Fibroblast of gingiva (primary cell): ENCODE measurements around the gene BHLHA9.
"Not testable (repeated sequence)": the region's sequence is repeated elsewhere in the genome, so short reads cannot be mapped to it uniquely, and the experiment has no call there.

ENCODE experiments used
- DNase-seq: peaks from one replicate; pipeline ENCODE4 v3.0.0-alpha.2; 2011; ENCODE audit warnings: low read depth

The BHLHA9 gene

DNA sequence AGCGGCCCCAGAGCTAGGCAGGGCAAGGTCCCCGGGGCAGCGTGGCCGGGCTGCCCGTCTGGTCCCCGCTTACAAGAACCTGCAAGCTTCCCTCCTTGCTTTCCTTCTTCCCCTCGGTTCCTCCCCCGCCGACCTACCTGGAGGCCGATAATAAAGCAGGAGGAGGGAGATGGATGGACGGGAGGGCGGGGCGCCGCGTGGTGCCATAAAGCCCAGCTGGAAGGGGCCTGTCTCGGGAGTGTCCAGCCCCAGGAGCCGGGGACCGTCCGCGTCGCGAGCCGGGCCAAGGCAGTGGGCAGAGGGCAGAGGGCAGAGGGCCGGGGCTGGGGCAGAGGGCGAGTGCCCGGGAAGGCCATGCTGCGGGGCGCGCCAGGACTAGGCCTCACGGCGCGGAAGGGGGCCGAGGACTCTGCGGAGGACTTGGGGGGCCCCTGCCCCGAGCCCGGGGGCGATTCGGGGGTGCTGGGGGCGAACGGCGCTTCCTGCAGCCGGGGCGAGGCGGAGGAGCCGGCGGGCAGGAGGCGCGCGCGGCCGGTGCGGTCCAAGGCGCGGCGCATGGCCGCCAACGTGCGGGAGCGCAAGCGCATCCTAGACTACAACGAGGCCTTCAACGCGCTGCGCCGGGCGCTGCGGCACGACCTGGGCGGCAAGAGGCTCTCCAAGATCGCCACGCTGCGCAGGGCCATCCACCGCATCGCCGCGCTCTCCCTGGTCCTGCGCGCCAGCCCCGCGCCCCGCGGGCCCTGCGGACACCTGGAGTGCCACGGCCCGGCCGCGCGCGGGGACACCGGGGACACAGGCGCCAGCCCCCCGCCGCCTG lies at the start of gene BHLHA9:
Gene BHLHA9, plus strand, starts transcription at position 235 of the 820 bp plus-strand sequence. Its CDS starts 120 bp downstream, at position 355.
- DNase-seq = no peak

DNA sequence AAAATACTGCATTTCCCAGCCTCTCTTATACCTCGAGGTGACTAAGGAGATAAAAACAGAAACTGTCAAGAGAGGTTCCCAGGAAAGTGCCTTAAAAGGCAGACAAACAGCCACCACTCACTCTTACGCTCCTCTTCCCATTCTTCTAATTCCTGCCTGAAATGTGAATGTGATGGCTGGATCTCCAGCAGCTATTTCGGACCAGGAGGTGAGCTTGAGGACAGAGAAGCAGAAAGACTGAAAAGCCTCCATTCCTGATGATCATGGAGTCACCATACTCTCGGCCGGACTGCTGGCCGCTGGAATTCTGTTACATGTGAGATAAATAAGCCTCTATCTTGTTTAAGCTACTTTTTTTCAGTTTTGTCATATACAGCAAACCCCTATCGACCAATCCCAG lies 49.0 kb upstream of the BHLHA9 start:
- no peak for DNase-seq

DNA sequence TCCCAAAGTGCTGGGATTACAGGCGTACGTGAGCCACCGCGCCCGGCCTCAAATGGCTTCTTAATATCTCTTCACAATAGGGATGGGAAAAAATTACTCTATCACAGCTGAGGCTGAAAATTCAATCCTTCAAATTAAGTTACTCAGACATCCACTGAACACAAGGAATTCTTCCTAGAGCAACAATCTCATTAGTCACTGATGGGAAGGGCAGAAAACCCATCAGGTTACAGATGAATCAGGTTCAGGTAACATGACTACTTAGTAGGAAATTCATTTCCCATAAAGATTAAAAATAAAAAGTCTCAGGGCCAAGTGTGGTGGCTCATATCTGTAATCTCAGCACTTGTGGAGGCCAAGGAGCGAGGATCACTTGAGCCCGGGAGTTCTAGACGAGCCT lies 47.9 kb upstream of the BHLHA9 start:
- no peak for DNase-seq

GRCh38 chr17:1223662-1224061 lies 46.6 kb upstream of the BHLHA9 start:
- DNase-seq = no peak

DNA sequence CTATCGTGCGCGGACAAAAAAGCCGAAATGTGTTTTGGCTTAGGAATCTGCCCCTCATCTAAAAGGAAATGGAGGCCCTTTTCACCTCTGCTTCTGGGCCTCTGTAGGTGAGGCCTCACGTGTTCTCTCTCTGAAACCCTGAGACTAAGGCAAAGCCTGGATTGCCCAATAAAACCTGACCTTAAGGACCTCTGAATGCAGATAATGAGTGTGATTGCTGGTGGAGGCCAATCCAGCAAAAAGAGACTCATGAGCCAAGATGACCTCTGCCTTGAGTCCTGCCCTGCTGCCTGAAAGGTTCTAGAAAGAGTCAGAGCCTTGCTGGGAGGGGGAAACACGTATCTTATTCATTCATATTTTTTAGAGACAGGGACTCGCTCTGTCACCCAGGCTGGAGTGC lies 45.9 kb upstream of the BHLHA9 start:
- DNase-seq = no peak

DNA sequence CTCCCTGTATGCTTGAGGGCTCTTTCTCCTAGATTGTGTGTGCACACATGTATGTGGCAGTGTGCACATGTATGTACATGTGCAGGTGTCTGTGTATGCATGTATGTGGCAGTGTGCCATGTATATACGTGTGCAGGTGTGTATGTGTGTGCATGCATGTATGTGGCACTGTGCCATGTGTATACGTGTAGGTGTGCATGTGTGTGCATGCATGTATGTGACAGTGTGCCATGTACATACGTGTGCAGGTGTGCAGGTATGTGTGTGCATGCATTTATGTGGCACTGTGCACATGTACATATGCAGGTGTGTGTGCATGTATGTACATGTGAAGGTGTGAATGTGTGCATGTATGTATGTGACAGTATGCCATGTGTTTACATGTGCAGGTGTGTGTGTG lies 43.9 kb upstream of the BHLHA9 start:
- DNase-seq = no peak

DNA sequence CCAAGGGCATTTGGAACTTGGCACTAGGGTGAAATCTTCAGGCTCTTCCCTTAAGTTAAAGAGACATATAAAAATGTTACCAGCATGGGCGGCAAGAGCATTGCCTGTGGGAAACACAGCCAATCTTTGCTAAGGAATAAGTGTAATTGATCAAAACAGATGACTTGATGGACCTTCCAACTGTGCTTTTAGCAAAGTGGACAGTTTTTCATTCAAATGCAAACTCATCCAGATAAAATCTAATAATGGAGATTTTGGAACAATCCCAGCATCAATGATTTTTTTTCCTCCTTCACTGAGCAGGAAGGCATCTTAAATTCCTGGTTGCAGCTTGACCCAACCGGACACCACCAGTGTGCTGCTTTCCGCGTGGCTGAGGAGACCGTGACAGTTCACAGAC lies 42.9 kb upstream of the BHLHA9 start:
- no peak for DNase-seq

DNA sequence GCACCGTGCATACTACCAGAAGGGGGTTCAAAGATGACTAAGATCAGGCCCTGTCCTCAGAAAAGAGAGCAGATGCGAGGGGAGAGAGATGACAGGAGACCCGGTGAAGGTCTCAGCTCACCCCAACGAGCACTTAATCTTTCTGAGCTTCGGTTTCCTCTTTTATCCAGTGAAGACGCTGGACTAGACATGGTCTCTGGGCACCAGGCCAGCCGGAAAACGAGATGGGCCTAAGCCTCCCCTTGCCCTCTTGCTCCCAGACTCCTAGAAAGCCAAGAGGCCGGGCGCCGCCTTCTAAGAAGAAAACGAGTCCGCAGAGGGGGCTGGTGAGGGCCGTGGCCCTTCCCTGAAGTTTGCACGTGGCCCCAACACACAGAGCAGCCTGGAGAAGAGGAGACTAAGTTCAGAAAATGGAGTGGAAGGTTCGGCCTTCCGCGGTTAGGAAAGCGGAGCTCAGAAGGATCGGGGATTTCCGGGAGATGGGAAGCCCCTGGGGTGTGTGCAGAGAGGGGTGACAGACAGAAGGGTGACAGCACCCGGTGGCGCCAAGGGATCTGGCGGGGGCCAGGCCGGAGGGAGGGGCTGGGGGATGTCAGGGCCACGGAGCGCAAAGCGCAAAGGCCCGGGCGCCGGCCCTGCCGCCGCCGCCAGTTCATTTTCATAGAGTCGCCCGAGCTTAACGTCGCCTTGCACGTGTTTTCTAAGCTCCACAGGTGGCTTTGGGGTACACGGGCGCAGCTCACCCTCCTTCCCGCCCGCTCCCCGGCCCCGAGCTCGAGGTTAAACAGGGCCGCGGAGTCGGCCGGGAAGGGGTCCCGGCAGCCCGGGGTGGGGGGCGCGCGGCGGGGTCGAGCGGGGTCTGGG lies 42.1 kb upstream of the BHLHA9 start:
- DNase-seq = no peak

DNA sequence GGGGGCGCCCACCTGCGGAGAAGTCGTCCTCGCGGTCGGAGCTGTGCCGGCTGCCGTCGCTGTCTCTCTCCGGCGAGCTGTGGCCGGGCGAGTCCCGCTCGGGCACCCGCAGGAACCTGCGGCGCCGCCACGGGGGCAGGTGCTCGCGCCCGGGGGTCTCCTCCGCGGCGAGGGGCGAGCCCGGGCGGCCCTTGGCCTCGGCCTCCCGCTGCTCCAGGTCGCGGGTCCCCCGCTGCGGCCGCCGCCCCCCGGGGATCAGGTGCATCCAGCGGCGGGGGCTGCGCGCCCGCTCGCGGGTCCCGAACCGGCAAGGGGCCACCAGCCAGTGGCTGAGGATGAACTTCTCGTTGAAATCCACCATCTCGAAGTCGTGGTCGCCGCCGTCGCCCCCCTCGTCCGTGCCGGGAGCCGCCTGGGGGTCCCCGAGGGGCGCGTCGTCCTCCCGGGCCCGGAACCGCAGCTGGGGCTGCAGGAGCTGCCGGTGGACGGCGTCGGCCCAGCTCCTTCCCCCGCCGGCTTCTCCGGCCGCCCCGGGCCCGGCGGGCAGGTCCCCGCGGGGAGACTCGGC lies 41.4 kb upstream of the BHLHA9 start:
- DNase-seq = no peak

DNA sequence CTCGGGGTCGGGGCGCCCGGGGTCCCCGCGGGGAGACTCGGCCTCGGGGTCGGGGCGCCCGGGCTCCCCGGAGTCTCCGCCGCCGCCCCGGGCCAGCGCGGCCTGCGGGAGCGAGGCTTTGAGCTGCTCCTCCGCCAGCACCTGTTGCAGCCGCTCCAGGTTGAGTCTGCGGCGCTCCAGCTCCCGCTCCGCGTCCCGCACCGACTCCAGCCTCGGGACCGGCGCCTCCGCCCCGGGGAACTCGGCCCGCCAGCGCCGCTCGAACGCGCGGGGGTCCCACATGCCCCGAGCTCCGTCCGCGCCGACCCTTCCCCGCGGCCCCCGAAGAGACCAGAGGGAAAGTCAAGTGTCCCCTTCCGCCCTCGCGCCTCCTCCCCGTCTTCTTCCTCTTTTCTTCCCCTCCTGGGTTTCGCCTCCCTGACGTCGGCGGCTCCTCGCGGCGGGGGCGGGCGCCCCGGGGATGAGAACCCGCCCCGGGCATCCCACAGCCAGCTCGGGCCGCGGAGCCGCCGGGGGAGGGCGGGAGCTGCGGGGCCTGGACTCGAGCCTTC lies 40.8 kb upstream of the BHLHA9 start:
- DNase-seq = no peak

DNA sequence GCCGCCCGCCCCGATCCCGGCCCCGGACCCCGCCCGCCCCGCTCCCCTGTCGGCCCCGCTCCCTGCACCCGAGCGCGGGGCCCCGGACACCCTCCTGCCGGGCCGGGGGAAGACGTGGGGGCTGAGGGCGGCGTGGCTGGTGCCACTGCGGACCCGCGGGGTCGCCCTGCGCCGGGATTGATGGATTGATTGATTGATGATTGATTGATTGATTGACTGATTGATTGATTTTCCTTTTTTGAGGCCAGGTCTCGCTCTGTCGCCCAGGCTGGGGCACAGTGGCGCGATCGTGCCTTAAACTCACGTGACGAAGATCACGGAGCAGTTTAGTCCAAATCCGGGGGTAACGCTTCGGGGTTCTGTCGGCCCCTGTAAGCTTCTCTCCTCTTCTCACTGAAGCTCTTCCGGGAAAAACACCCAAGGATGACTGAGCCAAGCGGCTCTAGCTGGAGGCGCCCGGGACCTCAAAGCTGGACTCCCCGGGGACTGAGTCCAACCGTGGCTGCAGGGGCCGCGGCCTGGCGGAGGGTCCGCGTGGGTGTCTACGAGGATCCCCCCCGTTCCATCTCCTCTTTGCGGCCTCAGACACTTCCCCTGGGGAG lies 40.2 kb upstream of the BHLHA9 start:
- no peak for DNase-seq

DNA sequence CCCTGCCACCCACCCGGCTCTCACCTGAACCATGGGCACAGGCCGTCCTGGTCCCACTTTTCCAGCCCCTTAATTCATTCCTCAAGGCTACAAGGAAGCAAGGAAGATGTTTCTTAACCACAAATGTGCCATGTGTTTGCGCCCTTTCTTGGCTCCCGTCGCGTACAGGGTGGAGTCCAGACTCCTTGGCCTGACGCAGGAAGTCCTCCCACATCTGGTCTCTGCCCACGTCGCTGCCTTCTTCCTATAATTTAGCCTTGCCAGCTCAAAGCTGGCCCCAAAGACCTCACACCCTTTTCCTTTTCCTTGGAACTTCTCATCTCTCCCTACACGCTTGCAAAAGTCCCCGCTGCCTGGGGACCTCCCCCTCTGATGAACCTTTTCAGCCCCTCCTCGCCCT lies 38.8 kb upstream of the BHLHA9 start:
- peak; percentile 67 for DNase-seq

DNA sequence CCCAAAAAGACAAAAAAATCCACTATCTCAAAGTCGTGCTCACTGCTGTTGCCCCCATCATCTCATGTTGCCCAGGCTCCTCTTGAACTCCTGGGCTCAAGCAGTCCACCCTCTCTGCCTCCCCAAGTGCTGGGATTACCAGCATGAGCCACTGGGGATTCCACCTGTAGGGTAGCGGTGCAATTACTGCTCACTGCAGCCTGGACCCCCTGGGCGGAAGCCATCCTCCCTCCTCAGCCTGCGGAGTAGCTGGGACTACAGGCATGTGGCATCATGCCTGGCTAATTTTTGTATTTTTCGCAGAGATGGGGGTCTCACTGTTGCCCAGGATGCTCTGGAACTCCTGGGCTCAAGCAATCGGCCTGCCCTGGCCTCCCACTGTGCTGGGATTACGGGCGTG lies 37.9 kb upstream of the BHLHA9 start:
- no peak for DNase-seq

DNA sequence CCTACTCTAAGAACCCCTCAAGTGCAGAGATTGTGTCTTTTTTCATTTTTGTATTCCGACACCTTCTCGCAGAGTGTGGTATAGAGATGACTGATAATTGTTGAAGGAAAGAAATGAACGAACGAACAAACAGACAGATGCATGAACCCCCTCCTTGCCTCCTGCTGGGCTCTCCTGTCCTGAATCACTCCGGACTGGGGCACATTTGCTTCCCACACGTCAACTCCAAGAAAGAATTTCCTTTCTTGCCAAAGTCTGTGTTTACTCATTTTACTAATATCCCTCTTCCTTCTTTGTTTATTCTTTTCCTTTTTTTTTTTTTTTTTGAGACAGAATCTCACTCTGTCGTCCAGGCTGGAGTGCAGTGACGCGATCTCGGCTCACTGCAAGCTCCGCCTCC lies 37.5 kb upstream of the BHLHA9 start:
- peak; percentile 71 for DNase-seq

- DNase-seq = peak; percentile 15
Observed at GRCh38 chr17:1234455-1234854, 35.8 kb upstream of the BHLHA9 start.

DNA sequence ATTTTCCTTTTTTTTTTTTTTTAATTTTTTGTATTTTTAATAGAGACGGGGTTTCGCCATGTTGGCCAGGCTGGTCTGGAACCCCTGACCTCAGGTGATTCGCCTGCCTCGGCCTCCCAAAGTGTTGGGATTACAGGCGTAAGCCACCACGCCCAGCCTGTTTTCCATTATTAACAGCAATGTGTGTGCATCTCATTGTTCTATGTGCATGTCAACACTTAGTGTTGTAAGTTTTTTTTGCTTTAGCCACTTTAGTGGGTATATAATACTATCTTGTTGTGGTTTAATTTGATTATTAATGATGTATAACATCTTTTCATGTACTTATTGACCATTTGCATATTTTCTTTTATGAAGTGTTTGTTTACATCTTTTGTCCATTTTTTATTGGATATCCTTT lies 32.8 kb upstream of the BHLHA9 start:
- no peak for DNase-seq

DNA sequence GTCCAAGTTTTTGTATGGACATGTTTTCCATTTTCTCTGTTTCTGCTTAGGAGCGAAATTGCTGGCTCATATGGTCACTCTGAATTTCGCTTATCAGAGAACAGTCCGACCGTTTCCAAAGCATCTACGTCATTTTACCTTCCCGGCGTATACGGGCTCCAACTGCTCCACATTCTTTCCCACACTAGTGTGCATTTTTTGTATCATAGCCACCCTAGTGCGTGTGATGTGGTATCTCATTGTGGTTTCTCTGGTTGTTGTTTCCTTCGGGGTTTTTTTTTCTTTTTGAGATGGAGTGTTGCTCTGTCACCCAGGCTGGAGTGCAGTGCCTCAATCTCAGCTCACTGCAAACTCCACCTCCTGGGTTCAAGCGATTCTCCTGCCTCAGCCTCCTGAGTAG lies 31.0 kb upstream of the BHLHA9 start:
- DNase-seq = no peak

- not testable (repeated sequence) for DNase-seq
Observed at GRCh38 chr17:1240426-1240825, 29.8 kb upstream of the BHLHA9 start.

- peak; percentile 85 for DNase-seq
Observed at GRCh38 chr17:1241929-1242328, 28.3 kb upstream of the BHLHA9 start.

- no peak for DNase-seq
Observed at GRCh38 chr17:1244606-1245012, 25.6 kb upstream of the BHLHA9 start.

GRCh38 chr17:1251866-1252608 lies 18.2 kb upstream of the BHLHA9 start:
- no peak for DNase-seq
